HG03354 (cell line): ENCODE results near the gene SLC27A3.

Source experiments
- ATAC-seq: cut with Tn5 transposase; IDR thresholded peaks from one replicate; pipeline ENCODE4 v1.9.1; 2021; ENCODE audit warnings: mild to moderate bottlenecking; ENCODE audit not compliant: unreplicated experiment, poor library complexity, severe bottlenecking

The SLC27A3 gene, protein sequence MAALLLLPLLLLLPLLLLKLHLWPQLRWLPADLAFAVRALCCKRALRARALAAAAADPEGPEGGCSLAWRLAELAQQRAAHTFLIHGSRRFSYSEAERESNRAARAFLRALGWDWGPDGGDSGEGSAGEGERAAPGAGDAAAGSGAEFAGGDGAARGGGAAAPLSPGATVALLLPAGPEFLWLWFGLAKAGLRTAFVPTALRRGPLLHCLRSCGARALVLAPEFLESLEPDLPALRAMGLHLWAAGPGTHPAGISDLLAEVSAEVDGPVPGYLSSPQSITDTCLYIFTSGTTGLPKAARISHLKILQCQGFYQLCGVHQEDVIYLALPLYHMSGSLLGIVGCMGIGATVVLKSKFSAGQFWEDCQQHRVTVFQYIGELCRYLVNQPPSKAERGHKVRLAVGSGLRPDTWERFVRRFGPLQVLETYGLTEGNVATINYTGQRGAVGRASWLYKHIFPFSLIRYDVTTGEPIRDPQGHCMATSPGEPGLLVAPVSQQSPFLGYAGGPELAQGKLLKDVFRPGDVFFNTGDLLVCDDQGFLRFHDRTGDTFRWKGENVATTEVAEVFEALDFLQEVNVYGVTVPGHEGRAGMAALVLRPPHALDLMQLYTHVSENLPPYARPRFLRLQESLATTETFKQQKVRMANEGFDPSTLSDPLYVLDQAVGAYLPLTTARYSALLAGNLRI

DNA sequence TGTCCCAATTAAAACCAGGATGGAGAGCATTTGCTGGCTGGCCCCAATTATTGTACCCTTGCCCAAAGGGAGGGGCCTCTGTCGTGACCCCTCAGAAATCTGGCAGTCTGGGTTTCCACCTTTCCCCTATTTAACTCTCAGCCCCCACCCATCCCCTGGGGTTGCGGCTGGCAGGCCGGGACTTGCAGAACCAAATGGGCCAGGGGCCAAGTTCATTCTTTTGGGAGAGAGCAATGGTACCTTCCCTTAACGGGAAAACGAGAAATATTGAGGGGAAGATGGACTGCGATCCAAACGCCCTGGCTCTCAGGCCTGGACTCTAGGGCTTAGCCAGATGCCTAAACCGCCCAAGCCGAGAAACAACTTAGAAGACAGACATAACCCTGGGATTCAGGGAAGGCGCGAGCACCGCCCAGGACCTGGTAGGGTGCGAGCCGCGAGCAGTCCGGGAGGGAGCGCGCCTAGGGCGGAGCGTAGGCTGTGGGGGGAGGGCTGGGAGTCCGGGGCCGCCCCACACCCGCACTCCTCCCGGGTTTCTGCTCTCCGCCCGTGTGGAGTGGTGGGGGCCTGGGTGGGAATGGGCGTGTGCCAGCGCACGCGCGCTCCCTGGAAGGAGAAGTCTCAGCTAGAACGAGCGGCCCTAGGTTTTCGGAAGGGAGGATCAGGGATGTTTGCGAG is at the start of gene SLC27A3:
Gene SLC27A3, plus strand, starts transcription at position 628 of the 678 bp plus-strand sequence. CDS start 91 bp downstream, outside the sequence.
- ATAC-seq, result peak; percentile 11

DNA sequence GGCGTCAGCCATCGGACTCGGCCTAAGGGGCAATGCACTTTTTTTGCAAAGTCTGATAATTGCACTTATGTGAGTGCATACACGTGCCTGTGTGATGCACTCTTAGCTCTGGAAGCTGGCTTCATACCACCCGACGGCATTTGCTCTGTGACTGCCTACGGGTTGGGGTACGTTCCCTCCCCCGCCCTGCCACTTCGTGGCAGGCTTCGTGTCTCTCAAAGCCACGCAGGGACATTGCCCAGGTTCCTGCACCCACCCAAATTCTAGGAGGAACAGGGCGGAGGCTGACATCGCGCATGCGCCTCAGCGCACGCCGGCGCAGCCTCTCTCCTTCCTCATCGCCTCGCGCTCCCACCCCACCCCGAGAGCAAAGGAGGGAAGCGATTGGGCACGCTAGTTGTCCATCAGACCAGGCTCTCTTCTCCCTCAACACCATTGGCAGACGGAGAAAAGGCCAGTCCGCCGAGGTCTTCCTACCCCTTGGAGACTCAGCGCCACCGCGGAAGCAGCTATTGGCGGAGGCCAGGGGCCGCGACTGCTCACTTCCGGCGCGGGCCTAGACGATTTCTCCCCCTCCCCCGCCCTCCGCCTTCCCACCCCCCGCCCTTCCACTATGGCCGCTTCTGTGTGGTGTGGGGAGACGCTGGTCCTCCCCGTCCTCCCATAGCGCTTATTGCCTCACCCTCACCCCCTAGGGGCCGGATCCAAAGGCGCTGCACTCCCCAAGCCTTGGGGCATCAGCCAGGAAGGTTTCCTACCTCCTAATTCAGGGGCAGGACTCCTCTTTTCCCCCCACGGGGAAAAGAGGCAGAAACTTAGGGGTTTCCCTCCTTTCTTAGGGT is 47.5 kb upstream of the SLC27A3 start, which contains the start of gene INTS3:
Gene INTS3, plus strand, starts transcription at position 588 of the 842 bp plus-strand sequence. CDS start 585 bp downstream, outside the sequence.
- peak; percentile 97 for ATAC-seq

DNA sequence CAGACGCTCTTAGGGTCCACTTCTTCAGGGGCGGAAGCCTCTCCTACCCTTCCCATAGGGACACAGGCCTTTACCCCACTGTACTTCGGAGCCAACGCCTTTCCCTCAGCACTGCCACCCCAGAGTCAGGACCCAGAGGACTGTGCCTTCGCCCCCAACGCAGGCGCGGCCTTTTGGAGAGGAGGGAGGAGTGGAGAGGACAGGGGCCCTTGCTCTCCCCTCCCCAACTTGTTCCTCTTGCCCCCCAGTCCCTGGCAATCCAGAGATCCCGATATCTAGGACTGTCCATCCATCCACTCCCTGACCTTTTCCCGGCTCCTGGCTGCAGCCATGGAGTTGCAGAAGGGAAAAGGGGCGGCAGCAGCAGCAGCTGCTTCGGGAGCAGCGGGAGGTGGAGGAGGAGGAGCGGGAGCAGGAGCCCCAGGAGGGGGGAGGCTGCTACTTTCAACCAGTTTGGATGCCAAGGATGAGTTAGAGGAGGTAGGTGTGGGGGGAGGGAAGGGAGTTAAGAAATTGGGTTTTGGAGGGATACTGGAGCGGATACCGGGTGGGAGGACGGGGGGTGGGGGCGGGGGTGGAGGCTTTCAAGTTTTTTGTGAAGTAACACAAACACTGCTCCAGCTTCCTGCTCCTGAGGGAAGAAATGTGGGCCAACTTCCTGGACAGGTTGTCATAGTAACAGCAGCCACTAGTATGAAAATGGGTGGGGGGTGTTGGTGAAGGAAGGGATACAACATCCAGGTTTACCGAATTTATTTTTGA is 46.7 kb upstream of the SLC27A3 start:
- ATAC-seq, result peak; percentile 9

DNA sequence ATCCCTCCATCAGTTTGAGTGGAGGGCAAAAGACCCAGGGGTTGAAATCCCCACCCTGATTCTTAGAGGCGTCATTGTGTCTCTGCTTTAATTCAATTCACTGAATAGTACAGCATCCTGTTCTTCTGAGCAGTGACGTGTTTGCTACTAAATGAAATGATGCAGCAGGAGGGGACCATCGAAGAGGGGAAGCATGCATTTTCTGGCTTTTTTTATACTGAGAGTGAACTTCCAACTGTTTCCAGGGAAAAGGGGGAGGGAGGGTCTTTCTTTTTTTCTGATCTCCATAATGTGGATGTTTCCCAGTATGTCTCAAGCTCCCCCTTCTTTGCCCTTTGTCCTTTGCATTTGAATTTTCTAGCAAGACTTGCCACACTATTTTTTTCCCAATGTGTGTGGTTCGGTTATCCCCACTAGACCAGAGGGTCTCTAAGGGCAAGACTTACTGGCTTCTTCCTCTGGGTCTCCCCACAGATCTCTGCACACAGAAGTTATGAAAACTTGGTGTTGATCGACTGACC is 44.7 kb upstream of the SLC27A3 start:
- ATAC-seq, result no peak

DNA sequence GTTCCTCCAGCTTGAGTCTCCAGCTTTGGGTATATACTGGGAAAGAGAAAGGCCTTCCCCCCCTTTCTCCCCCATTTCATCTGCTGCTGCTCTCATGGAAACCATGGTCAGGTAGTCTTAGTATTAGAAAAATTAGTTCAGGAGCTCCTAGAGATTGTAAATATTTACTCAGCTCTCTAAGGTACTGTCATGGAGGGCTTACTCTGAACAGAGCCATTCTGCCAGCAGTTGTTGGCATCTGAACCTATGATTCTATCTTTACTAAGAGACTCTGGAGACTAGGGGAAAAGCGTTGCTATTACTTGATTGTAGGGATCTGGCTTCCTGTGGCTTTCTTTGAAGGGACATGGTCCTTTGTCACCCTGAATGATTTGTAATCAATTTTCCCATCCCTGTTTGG is 41.2 kb upstream of the SLC27A3 start:
- ATAC-seq, result no peak

DNA sequence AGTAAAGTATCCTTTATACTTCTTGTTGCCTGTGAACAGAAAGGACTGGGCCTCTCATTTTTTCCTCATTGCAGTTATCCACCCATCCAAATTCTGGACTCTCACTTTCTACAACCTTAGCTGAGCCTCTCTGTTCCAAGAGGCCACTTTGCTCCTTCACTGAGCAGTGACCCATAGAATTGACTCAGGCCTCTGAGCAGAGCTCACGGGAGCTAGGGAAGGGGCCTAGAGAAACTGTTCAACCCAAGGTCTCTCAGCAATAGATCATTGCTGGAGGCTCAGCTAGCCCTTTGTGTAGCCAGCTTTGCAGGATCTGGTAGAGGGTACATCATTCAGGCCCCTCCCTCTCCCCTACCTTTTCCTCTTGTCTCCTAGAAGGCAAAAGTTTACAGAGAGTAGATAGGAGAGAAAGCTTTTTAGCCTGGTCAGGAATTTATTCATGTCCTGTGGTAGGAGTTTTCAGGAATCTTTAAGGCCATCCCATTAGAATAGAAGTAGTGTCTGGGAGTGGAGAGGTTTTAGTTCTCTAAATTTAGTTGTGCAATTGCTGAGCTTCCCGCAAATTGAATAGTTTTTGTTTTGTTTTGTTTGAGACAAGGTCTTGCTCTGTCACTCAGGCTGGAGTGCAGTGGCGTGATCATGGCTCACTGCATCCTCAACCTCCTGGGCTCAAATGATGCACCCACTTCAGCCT is 40.7 kb upstream of the SLC27A3 start:
- ATAC-seq, result no peak

DNA sequence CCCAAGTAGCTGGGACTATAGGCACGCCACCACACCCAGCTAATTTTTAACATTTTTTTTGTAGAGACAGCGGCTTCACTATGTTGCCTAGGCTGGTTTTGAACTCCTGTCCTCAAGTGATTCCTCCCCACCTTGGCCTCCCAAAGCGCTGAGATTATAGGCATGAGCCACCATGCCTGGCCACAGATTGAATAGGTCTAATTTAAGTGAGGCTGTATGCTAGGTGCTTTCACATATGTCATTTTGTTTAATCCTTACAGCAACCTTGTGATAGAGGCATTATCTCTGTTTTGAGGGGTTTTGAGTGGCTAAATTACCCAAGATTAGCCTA is 40.2 kb upstream of the SLC27A3 start:
- ATAC-seq, result no peak

DNA sequence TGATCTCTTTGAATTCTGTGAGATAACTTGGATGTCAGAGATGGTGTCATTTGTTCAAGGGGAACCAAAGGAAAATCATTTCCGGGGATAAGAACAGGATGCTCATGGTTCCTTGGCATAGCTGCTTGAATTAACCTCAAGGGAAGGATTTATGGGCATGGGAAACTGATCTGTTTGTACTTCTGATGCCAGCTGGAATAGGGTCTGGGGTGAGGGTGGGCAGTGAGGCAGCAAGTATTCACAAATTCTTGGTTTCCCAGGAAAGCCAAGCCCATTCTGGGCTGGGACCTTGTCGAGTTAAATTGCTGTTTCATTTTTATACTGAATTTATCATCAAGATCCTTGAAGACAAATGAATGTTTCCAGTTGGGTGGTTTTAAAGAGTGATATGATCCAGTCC is 33.2 kb upstream of the SLC27A3 start:
- no peak for ATAC-seq

DNA sequence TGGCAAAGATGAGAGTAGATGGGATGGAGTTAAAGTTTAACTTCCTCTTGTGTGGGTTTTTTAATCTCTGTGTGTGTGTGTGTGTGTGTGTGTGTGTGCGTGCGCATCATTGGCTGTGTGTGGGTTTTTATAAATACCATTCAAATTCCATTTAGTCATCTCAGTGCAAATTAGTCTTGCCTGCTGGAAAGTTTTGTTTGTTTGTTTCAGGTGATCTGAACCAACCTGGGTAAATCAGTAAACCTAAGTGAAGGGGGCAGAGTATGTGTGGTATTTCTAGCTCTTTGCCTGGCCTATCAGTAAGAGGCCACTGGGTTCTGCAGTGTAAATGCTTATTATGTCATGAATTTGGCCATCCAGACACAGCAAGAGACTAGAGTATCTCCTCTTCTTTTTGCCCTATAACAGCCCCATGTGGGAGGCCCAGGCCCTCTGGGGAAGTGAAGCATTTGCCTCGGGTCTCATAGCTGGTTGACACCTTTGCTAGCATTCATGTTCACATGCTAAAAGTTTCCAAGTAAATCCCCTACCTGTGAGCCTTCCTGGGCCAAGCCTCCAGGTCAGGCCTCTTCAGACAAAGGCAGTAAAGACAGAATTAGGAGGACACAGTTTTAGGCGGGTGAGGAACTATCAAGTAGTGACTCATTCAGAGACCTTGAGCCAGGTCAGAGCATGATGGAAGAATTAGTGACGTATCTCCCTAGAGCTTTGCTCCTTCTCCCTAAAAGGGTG is 32.6 kb upstream of the SLC27A3 start:
- ATAC-seq, result peak; percentile 79

DNA sequence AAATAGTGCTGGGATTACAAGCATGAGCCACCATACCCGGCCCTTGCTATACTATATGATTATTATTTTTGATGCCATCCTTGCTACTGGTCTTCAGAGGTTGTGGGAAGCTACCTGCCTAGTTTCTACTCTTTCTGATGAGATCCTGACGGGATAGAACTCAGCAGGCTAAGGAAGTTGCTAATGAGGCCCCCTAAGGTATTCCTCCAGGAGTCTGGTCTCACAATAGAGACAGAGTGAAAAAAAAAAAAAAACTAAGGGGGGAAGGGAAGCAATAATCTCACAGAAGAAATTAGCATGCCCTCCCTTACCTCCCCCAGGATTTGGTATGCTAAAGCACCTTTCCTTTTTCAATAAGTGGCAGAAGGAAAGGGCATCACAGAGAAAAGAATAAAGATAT is 29.8 kb upstream of the SLC27A3 start:
- no peak for ATAC-seq

DNA sequence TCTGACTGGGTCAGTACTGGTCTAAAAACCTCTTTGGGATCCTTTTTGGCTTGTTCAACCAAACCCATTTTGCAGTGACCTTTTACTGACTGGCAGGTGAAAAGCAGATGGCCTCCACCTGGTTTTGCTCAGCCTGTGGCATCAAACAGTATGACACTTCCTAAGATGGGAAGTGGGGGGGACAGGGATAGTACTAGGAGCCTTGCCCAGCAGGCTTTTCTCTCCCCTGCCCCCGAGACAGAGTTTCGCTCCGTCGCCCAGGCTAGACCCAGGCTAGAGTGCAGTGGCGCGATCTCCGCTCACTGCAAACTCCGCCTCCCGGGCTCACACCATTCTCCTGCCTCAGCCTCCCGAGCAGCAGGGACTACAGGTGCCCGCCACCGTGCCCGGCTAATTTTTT is 29.0 kb upstream of the SLC27A3 start:
- no peak for ATAC-seq

DNA sequence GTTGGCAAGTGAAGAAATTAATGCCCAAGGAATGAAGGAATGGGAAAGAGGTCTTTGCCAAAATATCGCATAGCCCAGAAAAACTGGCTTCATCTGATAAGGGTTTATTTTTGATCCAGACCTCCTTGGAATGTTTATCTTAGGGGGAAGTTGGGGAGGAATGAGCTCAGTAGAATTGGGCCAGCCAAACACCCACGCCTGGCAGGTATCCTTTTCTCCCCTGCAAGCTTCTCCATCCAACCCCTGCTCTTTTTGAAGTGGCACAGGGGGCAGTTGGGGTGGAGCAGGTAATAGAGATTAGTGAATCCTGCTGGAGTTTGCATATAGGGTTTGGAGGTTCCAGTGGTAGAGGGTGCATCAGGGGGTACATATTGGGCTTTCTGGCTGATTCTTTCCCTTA is 26.3 kb upstream of the SLC27A3 start:
- ATAC-seq, result no peak

DNA sequence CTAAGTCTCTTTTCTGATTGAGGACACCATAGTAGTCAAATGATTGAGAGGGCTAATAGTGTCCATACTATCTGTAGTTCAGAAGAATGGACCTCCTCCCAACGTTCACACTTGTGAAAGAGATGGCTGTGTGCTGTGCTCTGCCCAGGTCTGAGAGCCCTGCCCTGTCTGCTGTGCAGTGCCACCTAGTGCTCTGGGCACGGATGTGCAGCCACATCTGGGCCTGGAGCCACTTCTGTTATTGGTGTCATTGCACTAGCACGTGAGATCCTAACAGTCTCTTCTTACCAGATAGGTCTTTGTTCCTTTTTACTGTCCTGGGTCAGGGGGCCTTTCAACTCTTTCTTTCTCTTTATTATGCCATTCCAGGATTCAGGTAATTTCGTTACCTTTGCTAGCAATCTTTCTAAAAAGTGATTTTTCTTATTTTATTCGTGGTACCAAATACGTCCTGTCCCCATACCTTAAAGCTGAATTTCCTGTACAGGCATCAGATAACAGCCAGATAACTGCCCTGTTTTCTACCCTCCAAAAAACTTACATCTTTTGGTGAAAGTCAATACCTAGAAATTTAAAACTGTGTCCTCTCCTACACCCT is 25.7 kb upstream of the SLC27A3 start:
- peak; percentile 83 for ATAC-seq

DNA sequence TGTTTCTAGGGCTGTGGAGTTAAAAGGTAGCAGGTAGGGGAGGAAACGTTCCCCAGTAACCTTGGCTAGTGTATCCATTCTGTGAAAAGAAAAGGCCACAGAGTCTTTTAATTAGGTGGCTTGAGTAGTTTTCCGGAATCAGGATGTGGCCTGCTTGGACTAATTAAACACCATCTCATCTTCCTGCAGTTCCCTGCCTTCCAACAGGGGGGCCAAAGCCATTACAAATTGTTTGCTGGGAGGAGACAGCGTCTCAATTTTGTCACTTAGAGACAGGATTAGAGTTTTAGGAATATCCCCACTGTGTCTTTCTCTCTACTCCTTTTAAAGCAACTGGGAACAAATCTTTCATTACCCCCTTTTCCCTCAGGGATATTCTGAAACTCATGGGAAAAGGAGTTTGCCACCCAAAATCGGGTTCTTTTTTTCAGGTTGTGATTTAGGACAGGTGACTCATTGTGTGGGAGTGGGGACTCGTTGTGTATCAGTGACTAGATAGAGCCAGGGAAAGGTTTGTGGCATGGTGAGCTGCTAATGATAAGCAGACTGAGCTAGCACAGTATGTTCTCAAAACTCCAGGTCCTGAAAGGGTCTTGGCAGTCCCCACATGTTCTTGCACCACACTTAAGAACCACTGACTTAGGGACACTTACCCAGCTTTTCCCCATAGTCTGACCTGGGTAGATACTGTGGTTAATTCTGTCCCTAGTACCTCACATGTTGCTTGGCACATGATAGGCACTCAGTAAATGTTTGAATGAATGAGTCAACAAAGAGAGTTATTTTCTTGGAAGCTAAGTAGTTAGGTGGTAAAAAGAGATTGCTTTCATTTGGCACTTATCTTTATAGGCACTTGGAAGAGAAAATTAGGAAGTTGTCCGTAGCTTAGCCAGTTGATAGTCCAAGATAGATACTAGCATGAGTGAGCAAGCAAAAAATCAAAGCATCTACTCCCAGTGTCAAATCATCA is 24.9 kb upstream of the SLC27A3 start:
- ATAC-seq, result no peak

DNA sequence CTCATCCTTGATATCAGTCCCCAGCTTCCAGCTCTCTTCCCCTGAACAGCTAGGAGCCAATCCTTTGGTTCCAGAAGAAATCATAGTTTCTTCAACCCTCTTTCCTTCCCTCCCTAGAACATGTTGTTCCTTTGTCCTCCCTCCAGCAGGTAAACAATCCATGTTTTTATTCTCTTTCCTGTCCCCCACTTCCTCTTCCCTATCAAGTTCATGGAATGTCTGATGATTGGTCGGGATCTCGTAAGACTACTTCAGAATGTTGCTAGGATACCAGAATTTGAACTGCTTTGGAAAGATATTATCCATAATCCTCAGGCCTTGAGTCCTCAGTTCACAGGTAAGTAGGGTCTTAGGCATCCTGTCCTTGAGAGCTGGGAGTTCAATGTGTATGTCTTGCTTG is 23.1 kb upstream of the SLC27A3 start:
- no peak for ATAC-seq

DNA sequence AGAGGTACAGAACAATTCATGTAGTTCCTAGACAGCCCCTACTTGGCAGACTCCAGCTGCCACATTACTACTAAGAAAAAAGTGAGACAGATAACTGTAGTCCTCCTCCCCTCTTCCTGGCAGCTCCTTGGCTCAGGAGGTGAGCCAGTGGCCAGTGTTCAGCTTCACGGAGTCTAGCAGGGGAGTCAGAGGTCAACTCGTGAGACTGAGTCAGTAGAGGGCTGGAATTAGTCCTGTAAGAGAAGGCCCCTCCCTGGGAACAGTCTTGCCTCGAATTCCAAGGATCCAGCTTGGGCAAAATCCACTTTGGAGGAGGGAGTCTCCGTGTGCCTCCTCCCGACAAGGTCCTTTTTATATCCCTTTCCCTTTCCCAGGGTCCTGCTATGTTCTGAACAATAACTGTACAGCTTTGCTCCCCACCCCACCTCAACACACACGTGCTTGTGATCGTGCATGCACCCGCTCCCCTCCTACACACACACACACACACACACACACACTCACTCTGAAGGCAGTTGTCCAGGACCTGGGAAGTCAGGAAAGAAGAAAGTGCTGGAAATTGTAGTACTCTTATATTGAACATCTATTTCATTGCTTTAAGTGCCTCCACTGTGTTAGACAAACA is 22.5 kb upstream of the SLC27A3 start:
- ATAC-seq, result no peak
